ENCODE measurements around the gene HNRNPR.
"Not testable (repeated sequence)": the region's sequence is repeated elsewhere in the genome, so short reads cannot be mapped to it uniquely, and the experiment has no call there.

Gene HNRNPR

GRCh38 chr1:23322770-23323169 lies 21.3 kb downstream of the HNRNPR start:
- DNase-seq (ENCODE audit: low spot score) = no peak

DNA sequence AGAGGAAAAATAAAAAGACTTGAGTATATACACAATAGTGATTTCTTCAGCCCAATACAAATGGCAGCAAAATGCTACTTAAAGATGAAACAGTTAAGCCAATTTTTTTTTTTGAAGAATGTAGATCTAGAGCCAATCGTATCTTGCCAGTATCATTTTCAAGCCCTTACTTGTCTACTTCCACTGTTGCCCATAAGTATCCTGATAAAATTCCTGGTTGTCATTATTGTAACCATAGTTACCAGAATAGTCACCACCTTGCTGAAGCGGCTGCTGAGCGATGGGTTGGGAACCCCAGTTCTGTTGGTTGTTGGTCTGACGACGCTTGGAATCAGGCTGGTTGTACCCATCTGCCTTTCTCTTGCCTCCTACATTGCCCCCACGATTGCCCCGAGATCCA lies 33.8 kb downstream of the HNRNPR start:
- DNase-seq (ENCODE audit: low spot score) = not testable (repeated sequence)

- no peak for DNase-seq (ENCODE audit: low spot score)
These were observed 39.9 kb downstream of the HNRNPR start for GRCh38 chr1:23304140-23304620.

- no peak for DNase-seq (ENCODE audit: low spot score)
These were observed 40.6 kb downstream of the HNRNPR start for GRCh38 chr1:23303524-23303923.

- DNase-seq (ENCODE audit: low spot score) = no peak
These were observed 47.2 kb downstream of the HNRNPR start for GRCh38 chr1:23296931-23297330.

- DNase-seq (ENCODE audit: low spot score) = no peak
These were observed 52.4 kb downstream of the HNRNPR start for GRCh38 chr1:23291706-23292105.

GRCh38 chr1:23290836-23291565 lies 53.1 kb downstream of the HNRNPR start:
- DNase-seq (ENCODE audit: low spot score) = no peak

- no peak for DNase-seq (ENCODE audit: low spot score)
These were observed 55.4 kb downstream of the HNRNPR start for GRCh38 chr1:23288671-23289070.

DNA sequence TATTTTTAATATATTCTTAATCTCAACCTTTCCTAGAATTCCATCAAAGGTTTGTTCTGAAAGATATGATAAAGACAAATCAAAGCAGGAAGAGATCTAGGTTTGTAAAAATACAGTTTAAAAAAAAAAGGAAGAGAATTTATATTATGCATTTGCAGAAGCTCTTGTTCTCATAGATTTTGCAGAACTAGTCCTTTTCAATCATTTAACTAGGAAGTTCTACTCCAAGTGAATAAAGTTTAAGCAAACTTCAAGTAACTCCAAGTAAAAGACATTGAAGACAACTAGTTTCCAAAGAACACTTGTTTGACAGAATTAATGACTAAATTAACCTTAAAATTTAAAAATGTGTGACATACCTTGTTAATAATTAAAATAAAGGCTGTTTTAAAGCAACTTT lies 55.9 kb downstream of the HNRNPR start:
- DNase-seq (ENCODE audit: low spot score) = no peak

GRCh38 chr1:23286401-23286800 lies 57.7 kb downstream of the HNRNPR start:
- DNase-seq (ENCODE audit: low spot score) = no peak

GRCh38 chr1:23283667-23284602 lies 60.1 kb downstream of the HNRNPR start:
- DNase-seq (ENCODE audit: low spot score) = no peak

- no peak for DNase-seq (ENCODE audit: low spot score)
These were observed 61.1 kb downstream of the HNRNPR start for GRCh38 chr1:23282957-23283356.

DNA sequence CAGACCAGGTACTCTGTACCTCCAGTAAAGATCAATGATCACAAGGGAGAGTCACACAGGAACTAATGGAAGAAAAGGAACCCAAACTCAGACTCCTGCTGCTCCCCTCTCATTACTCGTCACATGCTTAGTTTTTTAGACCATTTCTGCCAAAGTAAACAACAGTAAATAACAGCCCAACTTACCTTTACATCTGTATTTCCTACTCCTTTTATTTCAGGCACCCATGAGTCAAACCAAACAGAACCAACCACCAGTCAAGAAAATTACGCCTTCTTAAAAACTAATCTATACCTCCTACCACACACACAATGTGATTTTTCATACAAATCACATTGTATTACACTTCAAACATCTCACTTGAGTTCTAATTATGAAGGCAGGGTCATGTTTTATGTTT lies 65.4 kb downstream of the HNRNPR start:
- no peak for DNase-seq (ENCODE audit: low spot score)

DNA sequence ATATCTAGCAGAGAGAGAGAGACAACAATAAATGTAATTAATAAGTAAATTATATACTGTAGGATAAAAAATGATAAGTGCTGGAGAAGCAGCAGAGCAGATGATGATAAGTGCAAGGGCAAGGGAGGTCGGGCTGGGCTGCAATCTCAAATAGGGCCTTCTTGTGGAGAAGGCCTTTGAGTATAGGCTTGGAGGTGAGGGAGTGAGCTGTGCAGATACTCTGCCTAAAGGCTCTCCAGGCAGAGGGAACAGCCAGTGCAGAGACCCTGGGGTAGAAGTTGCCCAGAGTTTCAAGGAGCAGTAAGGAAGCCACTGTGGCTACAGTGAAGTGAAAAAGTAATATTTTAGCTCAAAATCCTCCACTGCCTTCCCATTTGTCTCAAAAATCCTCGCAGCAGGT lies 67.6 kb downstream of the HNRNPR start:
- DNase-seq (ENCODE audit: low spot score) = no peak

DNA sequence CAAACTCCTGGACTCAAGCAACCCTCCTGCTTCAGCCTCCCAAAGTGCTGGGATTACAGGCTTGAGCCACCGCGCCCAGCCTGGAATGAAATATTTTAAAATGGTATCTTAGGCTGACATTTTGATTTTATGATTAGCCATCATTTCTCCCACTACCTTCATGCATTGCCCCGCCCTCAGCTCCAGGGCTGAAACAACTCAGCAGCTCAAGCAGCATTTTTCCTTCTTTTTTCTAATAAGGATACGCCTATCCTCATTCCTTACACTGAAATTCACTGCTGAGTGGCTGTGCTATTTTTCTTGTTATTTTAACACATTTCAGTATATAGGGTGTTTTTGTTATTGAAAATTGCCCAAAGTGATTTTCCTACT lies 70.0 kb downstream of the HNRNPR start:
- DNase-seq (ENCODE audit: low spot score) = no peak

GRCh38 chr1:23273450-23274133 lies 70.5 kb downstream of the HNRNPR start:
- DNase-seq (ENCODE audit: low spot score) = no peak

DNA sequence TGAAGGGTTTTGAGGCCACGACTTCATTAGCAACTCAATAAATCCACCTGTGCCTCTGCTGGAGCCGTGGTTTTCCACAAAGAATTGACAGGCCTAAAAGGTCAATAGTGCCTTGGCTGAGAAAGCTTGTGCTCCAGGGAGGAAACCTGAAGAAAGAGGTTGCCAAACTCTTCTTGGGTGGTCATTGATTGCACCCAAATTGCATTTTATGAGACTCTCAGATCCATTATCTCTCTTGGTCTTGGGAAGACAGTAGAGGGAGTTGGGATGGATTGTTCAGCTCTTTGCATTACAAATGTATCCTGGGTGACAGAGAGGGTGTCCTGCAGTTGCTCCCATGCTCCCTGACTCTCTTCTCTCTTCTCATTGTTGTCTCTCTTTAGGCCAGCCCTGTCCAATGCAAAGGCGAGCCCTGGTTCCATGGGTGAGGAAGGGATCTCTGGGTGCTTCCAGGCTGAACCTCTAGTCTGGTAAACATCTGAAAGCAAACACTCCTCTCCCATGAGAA lies 80.7 kb downstream of the HNRNPR start:
- DNase-seq (ENCODE audit: low spot score) = no peak

DNA sequence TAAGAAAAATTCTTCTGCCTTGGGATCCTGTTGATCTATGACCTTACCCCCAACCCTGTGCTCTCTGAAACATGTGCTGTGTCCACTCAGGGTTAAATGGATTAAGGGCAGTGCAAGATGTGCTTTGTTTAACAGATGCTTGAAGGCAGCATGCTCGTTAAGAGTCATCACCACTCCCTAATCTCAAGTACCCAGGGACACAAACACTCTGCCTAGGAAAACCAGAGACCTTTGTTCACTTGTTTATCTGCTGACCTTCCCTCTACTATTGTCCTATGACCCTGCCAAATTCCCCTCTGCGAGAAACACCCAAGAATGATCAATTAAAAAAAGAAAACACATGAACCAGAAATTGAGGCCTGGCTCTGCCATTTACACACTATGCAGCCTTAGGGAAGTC lies 86.0 kb downstream of the HNRNPR start:
- DNase-seq (ENCODE audit: low spot score) = not testable (repeated sequence)

DNA sequence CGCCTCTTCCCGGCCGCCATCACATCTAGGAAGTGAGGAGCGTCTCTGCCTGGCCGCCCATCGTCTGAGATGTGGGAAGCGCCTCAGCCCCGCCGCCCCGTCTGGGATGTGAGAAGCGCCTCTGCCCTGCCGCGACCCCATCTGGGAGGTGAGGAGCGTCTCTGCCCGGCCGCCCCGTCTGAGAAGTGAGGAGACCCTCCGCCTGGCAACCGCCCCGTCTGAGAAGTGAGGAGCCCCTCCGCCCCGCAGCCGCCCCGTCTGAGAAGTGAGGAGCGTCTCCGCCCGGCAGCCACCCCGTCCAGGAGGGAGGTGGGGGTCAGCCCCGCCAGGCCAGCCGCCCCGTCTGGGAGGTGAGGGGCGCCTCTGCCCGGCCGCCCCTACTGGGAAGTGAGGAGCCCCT lies 86.7 kb downstream of the HNRNPR start:
- DNase-seq (ENCODE audit: low spot score) = not testable (repeated sequence)
